ENCODE data around the gene SGPP2.

GRCh38 chr2:222383255-222383654, 41.1 kb upstream of the SGPP2 start:
- no peak for TF ChIP-seq CTCF (IDR thresholded peaks at IDR 0.05; ENCODE audit: extremely low read depth in 1 of 2, insufficient read depth in 1 of 2, low read depth in 1 of 2, low read length in 2 of 2)
- TF ChIP-seq POLR2A (IDR thresholded peaks at IDR 0.05; ENCODE audit: low read depth, low read length) = no peak
